MCF 10A (cell line): Measurements from ENCODE around the gene EXOC2. TPM values are rescaled to one million over a fixed set of nuclear protein-coding genes. Genes with fewer than 3 reads are reported as not detected.

ENCODE experiments used
- BruUV-seq: library from RNA; stranded (reverse); fragments of 400-500 nt; replicated peaks from 2 replicates; lab custom pipeline; 2021; lab: Mats Ljungman, UMichigan
- CTCF ChIA-PET: fragments of 300-600 bp; sonication (Branson Sonifier 250); formaldehyde crosslinking; extraction: SDS; loops from one replicate; lab custom pipeline; 2021; ENCODE audit warnings: antibody characterized with exemption, inconsistent platforms; lab: Yijun Ruan, JAX
- POLR2A ChIA-PET: fragments of 300-600, 350-650 bp; sonication (Branson Sonifier 250); formaldehyde crosslinking; extraction: SDS; loops from one replicate; lab custom pipeline; 2020; ENCODE audit warnings: antibody characterized with exemption, inconsistent platforms; lab: Yijun Ruan, JAX
- DNase-seq: peaks from one replicate; pipeline ENCODE4 v3.0.0-alpha.2; 2018; ENCODE audit not compliant: unreplicated experiment
- H3K27ac Mint-ChIP-seq: one replicate; pipeline ENCODE4 v1.8.0; 2022; ENCODE audit warnings: mild to moderate bottlenecking, low read depth, mixed read lengths; ENCODE audit not compliant: unreplicated experiment
- H3K27me3 Mint-ChIP-seq: one replicate; pipeline ENCODE4 v1.8.0; 2022; ENCODE audit warnings: mixed read lengths; ENCODE audit not compliant: insufficient read depth, unreplicated experiment
- H3K36me3 Mint-ChIP-seq: one replicate; pipeline ENCODE4 v1.8.0; 2022; ENCODE audit warnings: mild to moderate bottlenecking, moderate library complexity, mixed read lengths; ENCODE audit not compliant: insufficient read depth, unreplicated experiment
- H3K4me1 Mint-ChIP-seq: one replicate; pipeline ENCODE4 v1.8.0; 2022; ENCODE audit warnings: mixed read lengths; ENCODE audit not compliant: insufficient read depth, unreplicated experiment
- H3K4me3 Mint-ChIP-seq: one replicate; pipeline ENCODE4 v1.8.0; 2022; ENCODE audit warnings: mild to moderate bottlenecking, moderate library complexity, mixed read lengths; ENCODE audit not compliant: unreplicated experiment
- H3K9me3 Mint-ChIP-seq: one replicate; pipeline ENCODE4 v1.8.0; 2022; ENCODE audit warnings: mixed read lengths; ENCODE audit not compliant: unreplicated experiment
- CTCF ChIP-seq: fragments of 200-600 bp; IDR thresholded peaks from one replicate; pipeline ENCODE4 v1.8.0; 2022; ENCODE audit warnings: antibody characterized with exemption, mild to moderate bottlenecking; ENCODE audit not compliant: unreplicated experiment
- intact Hi-C: fragments of 100-400 bp; cut with micrococcal nuclease; formaldehyde crosslinking; loops from 2 replicates; pipeline ENCODE4 v1.14.1; 2022
- total RNA-seq: library from RNA; stranded (reverse); gene quantifications from 2 replicates; pipeline ENCODE4 v1.2.3, GENCODE V29; 2022

EXOC2 gene
- total RNA-seq, 1 experiment from 2014 or later, result 14.6 TPM

GRCh38 chr6:467671-468082, 225.3 kb downstream of the EXOC2 start:
- H3K27ac Mint-ChIP-seq, result no peak overlapping the region
- CTCF ChIA-PET, result interaction anchor here (0.5 kb wide), 1 partner anchor 1425 kb away, joined by 4 read pairs; no protein-coding TSS in a partner anchor
- H3K9me3 Mint-ChIP-seq, result no peaks in the 10 kb centered on the region
- H3K36me3 Mint-ChIP-seq, result no peaks in the 10 kb centered on the region
- no peaks in the 10 kb centered on the region for H3K4me1 Mint-ChIP-seq
- intact Hi-C loops, result no loop called here
- POLR2A ChIA-PET, result no interaction called here
- H3K4me3 Mint-ChIP-seq, result no peak overlapping the region
- no peak for TF ChIP-seq CTCF
- no peak for DNase-seq
- peaks cover 45% of the 10 kb centered on the region for H3K27me3 Mint-ChIP-seq
- no TSS peak for BruUV-seq

- ChIA-PET POLR2A (no interaction called here), CTCF (interaction anchor here (0.5 kb wide), 1 partner anchor 1426 kb away, joined by 4 read pairs; no protein-coding TSS in a partner anchor)
- intact Hi-C loops, result no loop called here
- H3K27me3 Mint-ChIP-seq, result peaks cover 51% of the 10 kb centered on the region
- no peak overlapping the region for H3K27ac Mint-ChIP-seq
- no TSS peak for BruUV-seq
- DNase-seq, result no peak
- no peak for TF ChIP-seq CTCF
- H3K4me3 Mint-ChIP-seq, result no peak overlapping the region
- no peaks in the 10 kb centered on the region for H3K9me3 Mint-ChIP-seq
- H3K36me3 Mint-ChIP-seq, result no peaks in the 10 kb centered on the region
- H3K4me1 Mint-ChIP-seq, result no peaks in the 10 kb centered on the region
These were observed 225.8 kb downstream of the EXOC2 start for GRCh38 chr6:467111-467510.

- H3K36me3 Mint-ChIP-seq, result no peaks in the 10 kb centered on the region
- ChIA-PET POLR2A (interaction anchor here (1.0 kb wide), 1 partner anchor 9 kb away, joined by 3 read pairs; no protein-coding TSS in a partner anchor), CTCF (no interaction called here)
- no peak for TF ChIP-seq CTCF
- no TSS peak for BruUV-seq
- H3K9me3 Mint-ChIP-seq, result no peaks in the 10 kb centered on the region
- DNase-seq, result no peak
- no peak overlapping the region for H3K4me3 Mint-ChIP-seq
- H3K27me3 Mint-ChIP-seq, result peaks cover 56% of the 10 kb centered on the region
- H3K27ac Mint-ChIP-seq, result no peak overlapping the region
- no peaks in the 10 kb centered on the region for H3K4me1 Mint-ChIP-seq
- intact Hi-C loops, result no loop called here
These were observed 226.4 kb downstream of the EXOC2 start for GRCh38 chr6:466564-466963.

GRCh38 chr6:465531-466348, 227.2 kb downstream of the EXOC2 start:
- Mint-ChIP-seq H3K4me1 (no peaks in the 10 kb centered on the region), H3K36me3 (no peaks in the 10 kb centered on the region), H3K27me3 (peaks cover 63% of the 10 kb centered on the region), H3K27ac (no peak overlapping the region), H3K9me3 (no peaks in the 10 kb centered on the region), H3K4me3 (no peak overlapping the region)
- no peak for TF ChIP-seq CTCF
- BruUV-seq, result no TSS peak
- no peak for DNase-seq
- CTCF ChIA-PET, result no interaction called here
- POLR2A ChIA-PET, result interaction anchor here (0.9 to 1.0 kb wide), 2 partner anchors 10 to 11 kb away, joined by 3 read pairs; no protein-coding TSS in a partner anchor
- intact Hi-C loops, result no loop called here
